Activated CD8-positive, alpha-beta memory T cell treated with anti-CD3 and anti-CD28 coated beads, Interleukin-2, amount 50 U/mL, for 1 hour (primary cell): ENCODE measurements around the gene TMEM205.
"Not testable (repeated sequence)": the region's sequence is repeated elsewhere in the genome, so short reads cannot be mapped to it uniquely, and the experiment has no call there.

ENCODE experiments used
- DNase-seq: peaks from one replicate; pipeline ENCODE4 v3.0.0-alpha.2; 2020; ENCODE audit errors: extremely low read depth

Gene TMEM205

GRCh38 chr19:11373166-11373884, 27.3 kb upstream of the TMEM205 start:
- DNase-seq, result no peak

GRCh38 chr19:11370744-11371143, 24.7 kb upstream of the TMEM205 start:
- no peak for DNase-seq

- no peak for DNase-seq
These were observed 21.5 kb upstream of the TMEM205 start for GRCh38 chr19:11367528-11367927.

DNA sequence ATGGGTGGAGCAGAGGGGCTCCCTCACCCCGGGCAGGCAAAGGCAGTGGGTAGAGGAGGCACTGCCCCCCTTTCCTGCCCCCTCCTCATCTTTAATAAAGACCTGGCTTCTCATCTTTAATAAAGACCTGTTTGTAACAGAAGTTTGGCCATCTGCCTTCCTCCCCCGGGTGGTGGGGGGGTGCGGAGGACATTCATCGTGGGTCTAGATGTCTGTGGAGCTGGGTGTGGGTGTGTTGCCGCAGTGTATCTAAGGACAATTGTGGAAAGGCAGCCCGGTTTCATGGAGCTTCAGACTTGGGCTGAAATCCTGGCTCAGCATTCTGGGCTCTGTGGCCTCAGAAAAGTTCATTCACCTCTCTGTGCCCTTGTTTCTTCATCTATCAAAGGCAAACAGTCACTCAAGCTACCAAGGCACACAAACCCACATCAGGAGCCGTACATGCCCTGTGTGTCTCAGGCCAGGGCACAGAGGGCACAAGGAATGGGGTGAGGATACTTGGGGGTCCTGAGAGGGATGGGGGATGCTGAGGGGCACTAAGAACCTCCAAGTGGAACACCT, 19.6 kb upstream of the TMEM205 start:
- no peak for DNase-seq

DNA sequence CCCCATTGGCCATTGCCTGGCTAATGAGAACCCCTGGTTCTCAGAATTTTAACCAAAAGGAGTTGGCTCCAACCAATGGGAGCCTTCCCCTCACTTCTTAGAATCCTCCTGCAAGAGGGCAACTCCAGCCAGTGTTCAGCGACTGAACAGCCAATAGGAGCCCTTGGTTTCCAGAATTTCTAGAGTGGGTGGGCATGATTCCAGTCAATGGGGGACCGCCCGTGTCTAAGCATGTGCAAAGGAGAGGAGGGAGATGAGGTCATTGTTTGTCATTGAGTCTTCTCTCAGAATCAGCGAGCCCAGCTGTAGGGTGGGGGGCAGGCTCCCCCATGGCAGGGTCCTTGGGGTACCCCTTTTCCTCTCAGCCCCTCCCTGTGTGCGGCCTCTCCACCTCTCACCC, 18.9 kb upstream of the TMEM205 start:
- DNase-seq, result no peak

- DNase-seq, result no peak
These were observed 18.3 kb upstream of the TMEM205 start for GRCh38 chr19:11364296-11364904.

DNA sequence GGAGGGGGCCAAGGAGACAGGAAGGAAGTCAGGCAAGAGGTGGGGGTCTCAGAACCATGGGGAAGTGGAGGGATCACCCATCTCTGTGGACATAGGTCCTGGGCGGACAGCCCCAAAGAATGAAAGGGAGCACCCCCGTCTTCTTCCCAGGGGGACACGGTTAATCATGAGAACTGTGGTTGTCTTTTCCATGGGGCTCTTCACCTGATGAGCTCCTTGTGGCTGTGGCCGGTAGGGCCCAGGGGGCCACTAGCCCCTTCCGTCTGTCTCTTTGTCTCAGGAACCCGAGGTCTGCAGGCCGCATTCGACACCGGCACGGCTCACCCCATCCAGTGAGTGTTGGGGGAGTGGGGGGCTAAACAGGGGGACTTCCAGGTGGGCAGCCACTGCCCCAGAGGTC, 17.8 kb upstream of the TMEM205 start:
- DNase-seq, result no peak

- no peak for DNase-seq
These were observed 16.0 kb upstream of the TMEM205 start for GRCh38 chr19:11361771-11362731.

DNA sequence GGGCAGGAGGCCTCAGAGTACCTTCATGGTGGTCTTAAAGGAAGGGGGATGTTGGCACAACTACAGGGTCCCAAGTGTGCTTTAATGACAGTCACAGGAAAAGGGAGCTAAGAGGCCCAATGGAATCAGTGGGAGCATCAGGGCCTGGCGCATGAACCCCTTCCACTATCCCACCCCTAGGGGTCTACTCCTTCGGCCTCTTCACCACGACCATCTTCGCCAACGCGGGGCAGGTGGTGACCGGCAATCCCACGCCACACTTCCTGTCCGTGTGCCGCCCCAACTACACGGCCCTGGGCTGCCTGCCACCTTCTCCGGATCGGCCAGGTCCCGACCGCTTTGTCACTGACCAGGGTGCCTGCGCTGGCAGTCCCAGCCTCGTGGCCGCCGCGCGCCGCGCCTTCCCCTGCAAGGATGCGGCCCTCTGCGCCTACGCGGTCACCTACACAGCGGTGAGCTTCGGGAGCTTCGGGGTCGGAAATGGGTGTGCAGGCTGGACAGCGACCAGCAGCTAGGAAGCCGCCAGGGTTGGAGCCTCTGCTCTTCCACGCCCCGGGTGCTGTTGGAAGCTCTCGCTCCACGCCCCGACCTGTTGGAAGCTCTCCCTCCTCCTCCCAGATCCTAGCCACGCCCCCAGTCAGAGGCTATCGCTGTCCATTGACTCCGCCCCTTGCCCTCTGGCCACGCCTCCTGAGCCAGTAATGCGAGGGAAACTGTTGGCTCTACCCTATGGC, 15.1 kb upstream of the TMEM205 start:
- DNase-seq, result no peak

- DNase-seq, result no peak
These were observed 13.4 kb upstream of the TMEM205 start for GRCh38 chr19:11359421-11359820.

GRCh38 chr19:11356676-11357550, 10.8 kb upstream of the TMEM205 start:
- no peak for DNase-seq

- no peak for DNase-seq
These were observed 10.0 kb upstream of the TMEM205 start for GRCh38 chr19:11356074-11356397.

DNA sequence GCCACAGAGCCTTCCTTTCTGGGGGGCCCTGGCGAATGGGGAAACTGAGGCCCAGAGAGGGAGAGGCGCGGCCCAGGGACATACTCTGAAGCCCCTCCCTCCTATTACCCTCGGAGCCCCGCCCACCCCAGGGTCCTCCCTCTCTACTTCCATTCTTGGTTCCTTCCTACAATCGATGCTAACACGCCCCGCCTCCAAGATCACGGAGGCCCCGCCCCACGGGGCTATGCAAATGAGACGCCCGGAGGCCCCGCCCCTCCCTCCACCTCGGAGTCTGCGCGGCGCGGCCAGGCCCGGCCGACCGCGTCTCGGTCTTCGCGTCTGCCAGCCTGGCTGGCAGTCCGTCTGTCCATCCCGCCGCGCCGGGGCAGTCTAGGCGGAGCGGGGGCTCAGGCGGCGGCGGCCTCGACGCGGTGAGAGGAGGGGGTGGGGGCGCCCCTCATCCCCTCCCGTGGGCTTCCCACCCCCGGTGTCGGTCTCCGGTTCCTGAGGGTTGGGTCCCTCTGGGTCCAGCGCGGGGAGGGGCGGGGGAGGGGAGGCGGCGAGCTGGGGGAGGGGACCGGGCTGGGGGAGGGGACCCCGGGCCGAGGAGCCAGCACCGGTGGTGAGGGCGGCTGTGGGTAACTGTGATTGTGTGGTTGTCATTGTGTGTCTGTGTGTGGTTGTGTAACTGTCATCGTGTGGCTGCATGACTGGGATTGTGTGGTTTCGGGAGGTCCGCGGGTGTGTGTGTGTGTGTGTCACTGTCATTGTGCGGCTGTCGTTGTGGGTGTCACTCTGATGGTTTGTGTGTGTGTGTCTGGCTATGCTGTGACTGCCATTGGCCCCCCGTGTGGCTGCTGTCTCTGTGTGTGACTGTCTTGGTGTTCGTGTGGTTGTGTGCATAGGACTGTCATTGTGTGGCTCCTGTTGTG, 9.3 kb upstream of the TMEM205 start, which contains the start of gene PLPPR2:
Gene PLPPR2 (plus strand): TSS at position 273 of the 914 bp plus-strand sequence. CDS start 2,242 bp downstream, outside the sequence.
- DNase-seq, result peak; percentile 43

GRCh38 chr19:11354102-11354501, 8.0 kb upstream of the TMEM205 start:
- DNase-seq, result not testable (repeated sequence)

GRCh38 chr19:11349171-11349570, 3.1 kb upstream of the TMEM205 start:
- DNase-seq, result no peak

- no peak for DNase-seq
These were observed 1.5 kb upstream of the TMEM205 start for GRCh38 chr19:11347546-11348039.

GRCh38 chr19:11345122-11345803, 805 bp downstream of the TMEM205 start:
- no peak for DNase-seq

DNA sequence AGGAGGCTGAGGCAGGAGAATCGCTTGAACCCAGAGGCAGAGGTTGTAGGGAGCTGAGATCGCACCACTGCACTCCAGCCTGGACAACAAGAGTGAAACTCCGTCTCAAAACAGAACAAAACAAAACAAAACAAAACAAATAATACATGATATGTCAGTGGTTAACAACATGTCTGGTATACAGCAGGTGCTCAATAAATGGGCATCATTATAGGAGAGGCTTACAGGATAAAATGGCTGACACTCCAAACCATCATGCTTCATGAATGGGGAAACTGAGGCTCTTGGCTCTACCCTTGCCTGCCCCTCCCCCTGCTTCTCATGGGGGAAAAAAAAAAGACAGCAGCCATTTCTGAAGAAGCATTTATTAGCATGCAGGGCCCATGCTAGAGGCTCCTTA, 3.6 kb downstream of the TMEM205 start:
- DNase-seq, result no peak

GRCh38 chr19:11340099-11340467, 6.0 kb downstream of the TMEM205 start:
- DNase-seq, result not testable (repeated sequence)
